Body of pancreas (tissue), 4 donors: ENCODE results near the gene PLEKHG2.

Experiments used
- CTCF ChIP-seq, 7 experiments: fragments of 450-650 bp in 4 of 7; fragments of 200-600 bp in 3 of 7; sonication (generic) in 3 of 7; IDR thresholded peaks; one replicate each; pipeline ENCODE4 v1.5.1; 2016 to 2019; ENCODE audit warnings: antibody characterized with exemption in 7 of 7
- POLR2A ChIP-seq, 3 donors: fragments of 450-650 bp; IDR thresholded peaks; one replicate each; pipeline ENCODE4 v1.6.1; 2016; ENCODE audit warnings: antibody characterized with exemption in 3 of 3, mild to moderate bottlenecking in 2 of 3

GRCh38 chr19:39370735-39371134 is 41.7 kb upstream of the PLEKHG2 start:
- TF ChIP-seq CTCF (IDR thresholded peaks at IDR 0.05) (no peak), POLR2A (IDR thresholded peaks at IDR 0.05) (no peak)
